GM21447 (cell line): ENCODE results near the gene SSR1.
A peak's percentile ranks its signal among the peaks of the same experiment; 100 is the strongest.
"Not testable (repeated sequence)": the region's sequence is repeated elsewhere in the genome, so short reads cannot be mapped to it uniquely, and the experiment has no call there.

Source experiments
- ATAC-seq: cut with Tn5 transposase; IDR thresholded peaks from one replicate; pipeline ENCODE4 v1.9.1; 2021; ENCODE audit not compliant: unreplicated experiment

Gene SSR1

GRCh38 chr6:7312616-7313504 is at the start of gene SSR1:
Gene SSR1 (minus strand): TSS chr6:7313199. CDS start chr6:7313120, 79 bp downstream.
- ATAC-seq: peak; percentile 97

GRCh38 chr6:7351916-7352315 is 38.9 kb upstream of the SSR1 start:
- ATAC-seq: not testable (repeated sequence)

GRCh38 chr6:7350591-7350990 is 37.6 kb upstream of the SSR1 start:
- ATAC-seq: not testable (repeated sequence)

- not testable (repeated sequence) for ATAC-seq
These were observed 34.6 kb upstream of the SSR1 start for GRCh38 chr6:7347551-7347997.

- not testable (repeated sequence) for ATAC-seq
These were observed 31.9 kb upstream of the SSR1 start for GRCh38 chr6:7344773-7345450.

- ATAC-seq: no peak
These were observed 30.8 kb upstream of the SSR1 start for GRCh38 chr6:7343546-7344475.

- ATAC-seq: peak; percentile 93
These were observed 29.2 kb upstream of the SSR1 start for GRCh38 chr6:7341989-7342742.

- no peak for ATAC-seq
These were observed 28.3 kb upstream of the SSR1 start for GRCh38 chr6:7341271-7341670.

GRCh38 chr6:7339007-7339732 is 26.2 kb upstream of the SSR1 start:
- not testable (repeated sequence) for ATAC-seq

- ATAC-seq: no peak
These were observed 25.0 kb upstream of the SSR1 start for GRCh38 chr6:7338031-7338430.

- no peak for ATAC-seq
These were observed 22.5 kb upstream of the SSR1 start for GRCh38 chr6:7335519-7335918.

GRCh38 chr6:7334685-7335084 is 21.7 kb upstream of the SSR1 start:
- ATAC-seq: no peak

- no peak for ATAC-seq
These were observed 19.2 kb upstream of the SSR1 start for GRCh38 chr6:7332090-7332745.

GRCh38 chr6:7331452-7331851 is 18.5 kb upstream of the SSR1 start:
- no peak for ATAC-seq

GRCh38 chr6:7328243-7328642 is 15.2 kb upstream of the SSR1 start:
- ATAC-seq: no peak

GRCh38 chr6:7325750-7326149 is 12.8 kb upstream of the SSR1 start:
- no peak for ATAC-seq

- ATAC-seq: peak; percentile 73
These were observed 11.5 kb upstream of the SSR1 start for GRCh38 chr6:7324520-7324919.

- ATAC-seq: no peak
These were observed 10.1 kb upstream of the SSR1 start for GRCh38 chr6:7323074-7323473.

- not testable (repeated sequence) for ATAC-seq
These were observed 8.9 kb upstream of the SSR1 start for GRCh38 chr6:7321866-7322265.
